LNCaP clone FGC (cell line): ENCODE data around the gene GSK3B.

Experiments used
- DNase-seq: peaks from one replicate; pipeline ENCODE4 v3.0.0-alpha.2; 2011; ENCODE audit warnings: low read depth
- H3K4me3 ChIP-seq: 2 replicates; pipeline ENCODE4 v1.5.1; 2011; ENCODE audit warnings: mild to moderate bottlenecking, low read depth, low read length, control low read depth
- CTCF ChIP-seq: IDR thresholded peaks from 2 replicates; pipeline ENCODE4 v1.5.1; 2012; ENCODE audit warnings: mild to moderate bottlenecking; ENCODE audit not compliant: control insufficient read depth, insufficient read depth; ENCODE audit errors: extremely low read depth

Gene GSK3B

GRCh38 chr3:120048355-120049041 is 45.7 kb downstream of the GSK3B start:
- H3K4me3 ChIP-seq: no peak overlapping the region
- DNase-seq: no peak
- TF ChIP-seq CTCF: no peak

DNA sequence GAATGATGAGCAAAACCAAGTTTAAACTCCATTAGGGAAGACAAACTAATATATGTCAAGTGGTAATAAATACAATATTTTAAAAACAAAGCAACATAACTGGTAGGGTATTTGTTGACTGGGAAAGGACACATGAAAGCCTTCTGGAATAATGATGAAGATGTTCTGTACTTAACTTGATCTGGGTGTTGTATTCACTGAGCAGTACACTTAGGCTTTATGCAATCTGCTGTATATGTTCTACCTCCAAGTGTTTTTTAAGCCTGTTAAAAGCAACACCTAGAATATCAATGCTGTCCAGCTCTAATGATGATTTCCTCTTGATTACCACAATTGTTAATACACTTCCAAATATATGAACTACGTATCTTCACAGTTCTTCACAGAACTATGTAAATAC is 46.6 kb downstream of the GSK3B start:
- no peak overlapping the region for H3K4me3 ChIP-seq
- DNase-seq: no peak
- TF ChIP-seq CTCF: no peak

DNA sequence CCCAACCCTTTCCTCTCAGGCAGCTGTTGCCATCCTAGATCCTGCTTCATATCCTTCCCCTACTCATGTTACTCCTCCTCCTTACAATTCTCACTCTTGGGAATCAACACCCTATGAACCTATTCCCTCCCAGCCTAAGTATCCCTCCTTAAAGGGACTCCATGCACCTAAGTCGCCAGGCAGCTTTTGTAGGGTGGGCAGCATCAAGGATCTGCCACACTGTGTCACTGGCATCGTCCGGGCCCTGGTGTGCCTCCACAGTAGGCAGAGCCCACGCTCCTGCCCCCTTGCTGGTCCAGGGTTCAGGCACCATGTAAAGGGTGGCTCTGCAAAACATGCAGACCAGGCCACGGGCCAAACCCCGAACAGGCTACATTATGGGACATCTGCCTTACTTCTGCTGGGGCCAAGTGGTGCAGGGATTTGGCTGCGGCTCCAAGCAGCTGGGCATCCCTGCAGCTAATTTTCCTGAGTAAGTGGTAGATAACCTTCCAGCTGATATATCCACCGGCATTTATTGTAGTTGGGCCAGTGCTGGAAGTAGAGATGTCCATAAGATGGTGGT is 53.4 kb downstream of the GSK3B start:
- TF ChIP-seq CTCF: no peak
- DNase-seq: no peak
- H3K4me3 ChIP-seq: no peak overlapping the region

GRCh38 chr3:120039642-120040610 is 54.3 kb downstream of the GSK3B start:
- no peak for TF ChIP-seq CTCF
- no peak for DNase-seq
- no peak overlapping the region for H3K4me3 ChIP-seq

DNA sequence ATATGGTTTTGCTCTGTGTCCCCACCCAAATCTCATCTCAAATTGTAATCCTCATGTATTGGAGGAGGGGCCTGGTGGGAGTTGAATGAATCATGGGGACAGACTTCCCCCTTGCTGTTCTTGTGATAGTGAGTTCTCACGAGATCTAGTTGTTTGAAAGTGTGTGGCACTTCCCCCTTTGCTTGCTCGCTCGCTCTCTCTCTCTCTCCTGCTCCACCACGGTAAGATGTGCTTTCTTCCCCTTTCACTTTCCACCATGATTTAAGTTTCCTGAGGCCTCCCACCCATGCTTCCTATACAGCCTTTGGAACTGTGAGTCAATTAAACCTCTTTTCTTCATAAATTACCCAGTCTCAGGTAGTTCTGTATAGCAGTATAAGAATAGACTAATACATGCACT is 60.7 kb downstream of the GSK3B start:
- no peak for TF ChIP-seq CTCF
- no peak for DNase-seq
- H3K4me3 ChIP-seq: no peak overlapping the region

- no peak overlapping the region for H3K4me3 ChIP-seq
- no peak for DNase-seq
- no peak for TF ChIP-seq CTCF
Observed at GRCh38 chr3:120031561-120031960, 62.7 kb downstream of the GSK3B start.
